GM23248 (cell line): ENCODE results near the gene IL17RE.

Source experiments
- EZH2 ChIP-seq: fragments of 200-600 bp; sonication (generic); IDR thresholded peaks from 2 replicates; pipeline ENCODE4 v1.6.1; 2018; ENCODE audit warnings: antibody characterized with exemption, mild to moderate bottlenecking; ENCODE audit not compliant: insufficient read depth, poor library complexity, severe bottlenecking
- EZH2phosphoT487 ChIP-seq: fragments of 200-600 bp; sonication (generic); IDR thresholded peaks from 2 replicates; pipeline ENCODE4 v1.6.1; 2018; ENCODE audit warnings: antibody characterized with exemption, moderate library complexity, mild to moderate bottlenecking, low read depth; ENCODE audit not compliant: insufficient read depth

GRCh38 chr3:9965200-9965875, 62.7 kb downstream of the IL17RE start:
- no peak for TF ChIP-seq EZH2
- TF ChIP-seq EZH2phosphoT487 = no peak
